T-helper 2 cell (primary cell): ENCODE measurements around the gene TBC1D21.
A peak's percentile ranks its signal among the peaks of the same experiment; 100 is the strongest.

Experiments
- DNase-seq, 5 experiments: peaks; one replicate each; pipeline versions ENCODE4 v3.0.0 to v3.0.0-alpha.2; 2012 to 2022

The TBC1D21 gene

GRCh38 chr15:73862276-73862675 is 11.1 kb upstream of the TBC1D21 start:
- DNase-seq: no peak

GRCh38 chr15:73865379-73865778 is 8.0 kb upstream of the TBC1D21 start:
- no peak for DNase-seq

DNA sequence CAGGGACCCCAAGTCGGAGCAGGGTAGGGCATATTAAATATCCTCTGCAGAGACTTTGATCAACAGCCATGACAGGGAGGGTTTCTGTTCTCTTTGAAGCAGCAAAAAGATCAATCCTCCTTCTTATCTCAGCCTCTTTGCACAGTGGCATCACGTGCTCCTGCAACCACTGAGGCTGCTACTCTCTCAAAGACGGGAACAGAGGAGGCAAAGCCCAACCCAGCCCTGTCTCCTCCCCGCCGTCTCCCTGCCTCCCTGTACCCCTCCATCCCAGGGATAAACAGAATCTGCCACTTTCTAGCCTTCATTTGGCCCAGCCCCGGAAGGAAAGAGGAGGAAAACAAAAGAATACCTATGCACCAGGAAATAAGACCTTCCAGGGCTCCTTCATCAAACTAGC is 7.5 kb upstream of the TBC1D21 start:
- no peak for DNase-seq

DNA sequence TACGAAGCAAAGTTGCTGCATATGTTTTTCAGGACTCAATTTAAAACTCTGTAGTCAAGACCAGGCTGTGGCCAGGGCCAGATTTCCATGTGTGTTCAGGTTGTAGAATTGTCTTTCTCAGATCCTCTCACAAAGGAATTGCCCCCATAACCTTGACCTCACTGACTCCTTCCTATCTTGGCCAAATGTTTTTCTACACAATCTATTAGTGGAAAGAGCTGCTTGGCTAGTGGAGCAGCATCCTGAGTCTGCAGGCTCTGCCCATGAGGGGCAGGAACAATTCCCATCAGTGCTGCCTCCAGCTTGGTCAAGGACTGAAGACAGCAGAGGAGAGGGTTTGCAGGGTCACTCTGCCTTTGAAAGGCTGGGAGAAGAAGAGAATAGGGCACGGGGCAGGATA is 6.9 kb upstream of the TBC1D21 start:
- no peak for DNase-seq

GRCh38 chr15:73866881-73867410 is 6.4 kb upstream of the TBC1D21 start:
- no peak for DNase-seq

- DNase-seq: no peak
Observed at GRCh38 chr15:73867426-73867825, 5.9 kb upstream of the TBC1D21 start.

DNA sequence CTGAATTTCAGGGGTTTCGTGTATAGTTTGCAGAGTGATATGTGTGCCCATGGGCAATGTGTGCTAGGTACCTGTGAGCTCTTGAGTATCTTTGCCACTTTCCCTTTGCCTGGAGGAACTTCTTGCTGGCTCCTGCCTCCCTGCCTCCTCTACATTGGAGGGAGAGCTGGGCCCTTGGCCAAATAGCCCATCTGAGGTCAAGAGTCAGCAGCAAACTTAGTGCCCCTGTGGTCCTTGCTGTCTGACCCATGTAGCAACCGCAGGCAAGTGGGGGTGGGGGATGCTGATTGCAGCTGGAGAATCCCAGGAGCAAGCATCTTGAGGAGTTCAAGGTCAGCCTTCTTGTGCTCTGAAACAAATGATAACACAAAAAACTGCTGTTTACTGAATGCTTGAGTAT is 5.4 kb upstream of the TBC1D21 start:
- no peak for DNase-seq

- no peak for DNase-seq
Observed at GRCh38 chr15:73869216-73869995, 4.0 kb upstream of the TBC1D21 start.

DNA sequence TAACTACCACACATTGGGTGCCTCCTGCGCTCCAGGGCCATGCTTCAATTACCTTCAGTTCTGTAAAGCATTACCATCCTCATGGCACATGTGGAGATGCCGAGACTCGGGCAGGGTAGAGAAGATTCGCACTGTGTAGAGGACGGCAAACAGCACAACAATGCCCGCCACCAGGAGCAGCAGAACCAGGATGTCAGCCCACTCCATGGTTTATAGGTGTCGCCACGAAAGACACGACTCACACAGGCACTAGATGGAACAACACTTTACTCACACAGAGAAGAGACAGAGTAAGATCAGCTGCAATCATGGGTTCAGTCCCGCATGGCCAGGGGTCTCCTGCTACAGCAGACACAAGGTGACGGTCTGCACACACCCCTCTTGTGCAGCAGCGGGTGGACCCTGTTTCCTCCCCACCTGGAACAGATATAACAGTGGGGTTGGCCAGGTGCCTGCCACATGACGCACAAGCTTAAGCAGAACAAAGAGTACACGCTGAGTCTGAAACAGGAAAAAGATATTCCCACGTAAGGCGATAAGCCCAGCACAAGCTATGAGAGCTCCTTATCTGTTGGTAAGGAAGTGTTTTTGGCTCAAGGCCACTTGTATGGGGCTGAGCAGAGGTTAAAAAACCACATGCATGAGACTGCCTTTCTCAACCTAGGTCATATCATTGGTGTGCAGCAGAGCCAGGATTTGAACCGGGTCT is 2.5 kb upstream of the TBC1D21 start:
- DNase-seq: no peak

DNA sequence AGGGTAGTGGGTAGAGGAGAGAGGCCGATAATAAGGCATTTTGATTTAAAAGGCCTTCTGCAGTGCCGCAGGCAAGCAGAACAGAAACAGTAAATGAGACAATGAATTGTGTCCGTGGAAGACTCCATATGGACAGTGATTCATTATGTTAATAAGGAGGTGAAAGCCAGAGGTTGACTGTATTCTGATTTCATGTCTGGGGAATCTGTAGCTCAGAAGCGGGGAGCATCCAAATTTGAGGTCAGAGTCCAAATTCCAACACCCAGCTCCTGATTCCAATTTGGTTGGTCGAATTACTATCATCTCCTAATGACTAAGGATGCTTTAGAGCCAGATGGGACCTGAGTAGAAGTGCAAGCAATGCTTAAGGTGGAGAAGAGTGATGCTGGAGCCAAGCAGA is 1.0 kb upstream of the TBC1D21 start:
- no peak for DNase-seq

DNA sequence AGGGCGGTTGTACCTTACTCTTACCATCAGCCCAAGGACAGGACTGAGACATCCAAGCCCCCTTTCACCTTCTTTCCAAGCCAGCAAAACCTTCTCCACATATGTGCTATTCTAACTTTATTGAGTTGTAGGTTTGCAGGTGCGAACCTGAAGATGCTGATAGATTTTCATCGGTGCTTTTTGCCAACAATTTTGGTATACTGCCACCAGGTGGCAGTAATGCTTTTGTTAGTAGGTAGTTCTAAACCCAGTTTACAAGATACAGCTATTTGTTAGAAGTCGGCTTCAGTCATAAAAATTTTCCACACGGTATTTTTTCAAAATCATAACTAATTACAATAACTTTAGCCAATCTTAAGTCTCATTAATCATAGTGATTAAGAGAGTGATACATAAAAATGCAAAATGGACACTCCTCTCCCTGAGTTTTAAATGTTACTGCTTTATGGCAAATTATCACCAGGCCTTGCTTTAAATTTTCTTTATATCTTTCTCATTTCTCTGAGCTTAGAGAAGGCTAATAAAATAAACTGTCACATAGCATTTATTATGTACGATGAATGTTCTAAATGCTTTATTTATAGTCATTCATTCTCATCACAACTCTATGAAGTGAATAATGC is 636 bp downstream of the TBC1D21 start:
- peak in 2 of 5 experiments; percentile 16 to 57 for DNase-seq

DNA sequence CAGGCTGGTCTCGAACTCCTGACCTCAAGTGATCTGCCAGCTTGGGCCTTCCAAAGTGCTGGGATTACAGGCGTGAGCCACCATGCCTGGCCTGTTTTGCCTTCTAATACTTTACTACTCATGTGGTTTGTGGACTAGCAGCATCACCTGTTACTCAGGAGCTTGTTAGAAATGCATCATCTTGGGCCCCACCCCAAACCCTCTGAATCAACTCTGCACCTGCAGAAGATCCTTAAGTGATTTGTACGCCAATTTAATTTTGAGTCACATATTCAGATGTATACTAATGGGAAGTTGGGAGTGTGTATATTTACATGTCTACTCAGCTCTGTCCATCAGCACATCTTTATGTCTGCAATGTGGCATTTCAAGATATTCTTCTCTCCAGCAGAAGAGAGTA is 6.1 kb downstream of the TBC1D21 start:
- DNase-seq: no peak

GRCh38 chr15:73881579-73882320 is 8.4 kb downstream of the TBC1D21 start:
- DNase-seq: no peak

GRCh38 chr15:73882761-73883419 is 9.5 kb downstream of the TBC1D21 start:
- no peak for DNase-seq

DNA sequence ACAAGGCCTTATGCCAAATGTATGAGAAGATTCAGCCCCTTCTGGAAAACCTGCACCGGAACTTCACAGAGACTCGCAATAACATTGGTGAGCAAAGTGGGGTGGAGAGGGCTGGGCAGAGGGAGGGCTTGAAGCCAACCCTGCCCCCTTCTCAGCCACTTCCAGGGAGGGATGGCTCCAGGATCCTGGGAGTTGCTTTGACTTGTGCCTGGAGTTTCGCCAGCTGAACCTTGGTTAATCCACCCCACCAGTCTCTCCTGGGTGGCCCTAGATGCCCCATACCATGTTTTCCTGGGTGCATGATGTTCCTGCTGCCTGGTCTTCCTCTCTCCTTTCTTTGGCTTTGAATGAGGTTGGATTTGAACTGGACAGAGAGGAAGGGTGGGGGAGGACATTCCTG is 10.8 kb downstream of the TBC1D21 start:
- DNase-seq: no peak

DNA sequence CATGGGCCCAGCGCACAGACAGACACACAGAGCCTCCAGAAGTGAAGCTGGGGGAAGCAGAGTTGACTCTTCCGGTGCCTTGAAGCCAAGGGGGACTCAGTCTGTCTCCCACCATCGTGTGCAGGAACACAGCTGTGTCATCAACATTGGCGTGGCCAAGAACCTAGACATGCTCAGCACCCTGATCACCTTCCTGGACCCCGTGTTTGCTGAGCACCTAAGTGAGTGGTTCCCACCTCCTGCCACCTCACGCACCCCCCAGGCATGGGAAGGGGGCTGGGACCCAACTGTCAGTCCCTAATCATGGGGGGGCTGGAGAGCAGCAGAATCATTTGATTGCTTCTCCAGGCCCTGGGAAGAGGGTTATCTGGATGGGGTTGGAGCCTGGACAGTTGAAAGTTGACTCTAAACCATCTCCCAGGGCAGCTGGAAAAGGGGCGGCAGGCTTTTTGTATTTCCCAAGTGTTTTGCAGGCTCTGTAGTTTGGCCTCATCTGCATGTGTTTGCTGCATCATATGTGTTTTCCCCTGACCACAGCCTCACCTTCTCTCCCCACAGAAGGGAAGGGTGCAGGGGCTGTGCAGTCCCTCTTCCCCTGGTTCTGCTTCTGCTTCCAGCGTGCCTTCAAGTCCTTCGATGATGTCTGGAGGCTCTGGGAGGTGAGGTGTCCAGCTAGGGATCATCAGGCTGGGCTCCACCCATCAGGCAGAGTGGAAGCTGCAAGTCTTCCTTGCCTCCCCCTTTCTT is 12.8 kb downstream of the TBC1D21 start:
- DNase-seq: no peak

DNA sequence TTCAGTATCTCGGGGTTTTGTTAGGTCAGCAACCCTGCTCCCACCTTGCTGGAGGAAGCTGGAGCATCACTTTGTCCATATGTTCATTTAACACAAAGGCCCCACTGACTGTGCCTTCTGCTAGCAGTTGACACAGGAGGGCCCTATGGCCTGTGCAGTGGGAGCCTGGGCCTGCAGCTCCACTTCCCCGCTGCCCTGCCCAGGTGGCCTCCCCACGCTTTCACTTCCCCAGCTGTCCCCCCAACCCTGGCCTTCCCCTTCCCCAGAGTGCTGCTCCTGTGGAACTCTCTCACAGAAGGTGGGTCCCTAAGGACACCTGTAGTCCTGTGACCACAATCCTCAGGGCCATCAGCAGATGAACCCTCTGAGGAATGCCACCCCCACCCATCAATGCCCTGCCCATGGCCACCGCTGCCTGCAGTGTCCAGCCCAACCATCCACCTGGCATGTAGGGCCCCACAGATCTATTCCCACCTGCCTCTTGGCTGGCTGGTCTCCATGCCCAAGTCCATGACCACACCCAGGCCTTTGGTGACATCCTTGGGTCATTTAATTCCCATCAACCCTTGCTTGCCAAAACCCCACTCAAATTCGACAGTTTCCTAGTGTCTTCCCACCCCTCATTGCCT is 13.5 kb downstream of the TBC1D21 start:
- no peak for DNase-seq

- DNase-seq: no peak
Observed at GRCh38 chr15:73887481-73887880, 14.1 kb downstream of the TBC1D21 start.

GRCh38 chr15:73888224-73889041 is 15.1 kb downstream of the TBC1D21 start:
- no peak for DNase-seq
